BJ (cell line): ENCODE measurements around the gene ACTG2. TPM values are rescaled to one million over a fixed set of nuclear protein-coding genes. Genes with fewer than 3 reads are reported as not detected.
A peak's percentile ranks its signal among the peaks of the same experiment; 100 is the strongest.

Experiments used
- CTCF ChIA-PET: fragments of 350-600 bp; formaldehyde crosslinking; extraction: SDS; loops from one replicate; lab custom pipeline; 2021; ENCODE audit warnings: antibody characterized with exemption, inconsistent platforms; lab: Yijun Ruan, JAX
- POLR2A ChIA-PET: fragments of 300-600 bp; sonication (Branson Sonifier 250); formaldehyde crosslinking; extraction: SDS; loops from one replicate; lab custom pipeline; 2021; ENCODE audit warnings: antibody characterized with exemption; lab: Charles Lee
- DNase-seq: peaks from one replicate; pipeline ENCODE4 v3.0.0-alpha.2; 2011; ENCODE audit warnings: low read depth
- H3K27me3 ChIP-seq: 2 replicates; pipeline ENCODE4 v1.6.0; 2011; ENCODE audit warnings: low read length; ENCODE audit not compliant: control insufficient read depth, insufficient read depth
- H3K36me3 ChIP-seq: 2 replicates; pipeline ENCODE4 v1.5.1; 2011; ENCODE audit warnings: low read length; ENCODE audit not compliant: control insufficient read depth, insufficient read depth
- H3K4me3 ChIP-seq: 2 replicates; pipeline ENCODE4 v1.5.1; 2011; ENCODE audit warnings: low read depth, mild to moderate bottlenecking, control low read depth, low read length
- CTCF ChIP-seq: IDR thresholded peaks from 2 replicates; pipeline ENCODE4 v1.5.1; 2011; ENCODE audit warnings: low read depth, mild to moderate bottlenecking, control low read depth, inconsistent platforms, low read length, moderate library complexity; ENCODE audit not compliant: insufficient read depth
- polyA plus RNA-seq: library from polyadenylated mRNA; depleted of rRNA; stranded (reverse); fragments of >200 nt; gene quantifications from 2 replicates; pipeline ENCODE4 v1.2.3, GENCODE V29; 2011

Gene ACTG2
- polyA plus RNA-seq, 1 experiment: 81.3 TPM

- Histone ChIP-seq H3K4me3 (no peak overlapping the region), H3K36me3 (no peaks in the 10 kb centered on the region), H3K27me3 (peaks cover 16% of the 10 kb centered on the region)
- CTCF ChIA-PET: interaction anchor here (0.6 to 0.7 kb wide), 2 partner anchors 8 to 371 kb away, joined by 3 read pairs; no protein-coding TSS in a partner anchor
- POLR2A ChIA-PET: no interaction called here
- no peak for TF ChIP-seq CTCF
- no peak for DNase-seq
Observed at GRCh38 chr2:73904952-73905351, 12.1 kb downstream of the ACTG2 start.

GRCh38 chr2:73906847-73907505 is 14.2 kb downstream of the ACTG2 start:
- Histone ChIP-seq H3K27me3 (peaks cover 10% of the 10 kb centered on the region), H3K4me3 (no peak overlapping the region), H3K36me3 (no peaks in the 10 kb centered on the region)
- ChIA-PET CTCF (interaction anchor here (0.6 kb wide), 1 partner anchor 115 kb away, joined by 3 read pairs; no protein-coding TSS in a partner anchor), POLR2A (no interaction called here)
- no peak for TF ChIP-seq CTCF
- DNase-seq: no peak

GRCh38 chr2:73907840-73908452 is 15.1 kb downstream of the ACTG2 start:
- H3K4me3 ChIP-seq: no peak overlapping the region
- peaks cover 3% of the 10 kb centered on the region for H3K27me3 ChIP-seq
- peak; percentile 36 for TF ChIP-seq CTCF
- POLR2A ChIA-PET: no interaction called here
- no peaks in the 10 kb centered on the region for H3K36me3 ChIP-seq
- CTCF ChIA-PET: interaction anchor here (0.9 to 1.2 kb wide), 2 partner anchors 13 to 80 kb away, joined by 3 to 4 read pairs; no protein-coding TSS in a partner anchor
- no peak for DNase-seq

- POLR2A ChIA-PET: no interaction called here
- Histone ChIP-seq H3K4me3 (no peak overlapping the region), H3K36me3 (no peaks in the 10 kb centered on the region), H3K27me3 (peaks cover 3% of the 10 kb centered on the region)
- no peak for DNase-seq
- TF ChIP-seq CTCF: no peak
- CTCF ChIA-PET: no interaction called here
Observed at GRCh38 chr2:73908689-73909652, 16.2 kb downstream of the ACTG2 start.
